Endothelial cell of umbilical vein (primary cell): Measurements from ENCODE around the gene G3BP1. TPM values are rescaled to one million over a fixed set of nuclear protein-coding genes. Genes with fewer than 3 reads are reported as not detected.

Source experiments
- BruUV-seq: library from RNA; stranded (reverse); fragments of 400-500 nt; replicated peaks from 2 replicates; lab custom pipeline; 2021; lab: Mats Ljungman, UMichigan
- CTCF ChIA-PET: fragments of 300-600, 350-600 bp; sonication (Branson Sonifier 250); formaldehyde crosslinking; loops from one replicate; lab custom pipeline; 2021; ENCODE audit warnings: antibody characterized with exemption, inconsistent platforms; lab: Charles Lee
- POLR2A ChIA-PET: fragments of 300-600, 350-600 bp; sonication (Branson Sonifier 250); formaldehyde crosslinking; loops from one replicate; lab custom pipeline; 2021; ENCODE audit warnings: antibody characterized with exemption, inconsistent platforms; lab: Charles Lee
- DNase-seq: peaks from one replicate; pipeline ENCODE4 v3.0.0-alpha.2; 2011; ENCODE audit warnings: low read depth, low spot score
- FAIRE-seq: peaks from 2 replicates; lab custom pipeline; 2011; peaks lifted over from hg19 to GRCh38; lab: Jason Lieb, UNC
- H2AFZ ChIP-seq: 2 replicates; pipeline ENCODE4 v1.6.0; 2012; ENCODE audit warnings: low read depth, low read length, control low read depth, inconsistent platforms
- H3K27ac ChIP-seq: 2 replicates; pipeline ENCODE4 v1.5.1; 2011; ENCODE audit warnings: low read depth, mild to moderate bottlenecking, control low read depth, low read length, moderate library complexity; ENCODE audit not compliant: insufficient read depth
- H3K27me3 ChIP-seq, 2 experiments: 2 replicates each; pipeline versions ENCODE4 v1.6.0 to v1.6.1; 2011; ENCODE audit warnings: low read length in 2 of 2, mixed read lengths in 1 of 2; ENCODE audit not compliant: control insufficient read depth in 2 of 2, insufficient read depth in 2 of 2
- H3K36me3 ChIP-seq, 2 experiments: 2 replicates in 1 of 2; 3 replicates in 1 of 2; pipeline ENCODE4 v1.5.1; 2011; ENCODE audit warnings: low read length in 2 of 2, mild to moderate bottlenecking in 1 of 2, moderate library complexity in 1 of 2; ENCODE audit not compliant: control insufficient read depth in 2 of 2, insufficient read depth in 2 of 2; ENCODE audit errors: extremely low read depth in 1 of 2
- H3K4me1 ChIP-seq: 3 replicates; pipeline ENCODE4 v1.5.1; 2011; ENCODE audit warnings: mild to moderate bottlenecking, low read length; ENCODE audit not compliant: control insufficient read depth, insufficient read depth; ENCODE audit errors: extremely low read depth
- H3K4me2 ChIP-seq: 2 replicates; pipeline ENCODE4 v1.6.1; 2011; ENCODE audit warnings: low read length, control low read depth, mixed read lengths; ENCODE audit not compliant: insufficient read depth
- H3K4me3 ChIP-seq, 3 experiments: fragments of 200-600 bp in 1 of 3; sonication (generic), shearing (Covaris generic) in 1 of 3; replicated peaks in 1 of 3; 2 replicates each; pipeline ENCODE4 v1.5.1; 2011 to 2016; ENCODE audit warnings: control low read depth in 3 of 3, low read length in 3 of 3, mild to moderate bottlenecking in 2 of 3, inconsistent platforms in 1 of 3, low read depth in 1 of 3, moderate library complexity in 1 of 3; ENCODE audit not compliant: insufficient read depth in 1 of 3
- H3K79me2 ChIP-seq: 2 replicates; pipeline ENCODE4 v1.6.0; 2012; ENCODE audit warnings: low read length, inconsistent platforms; ENCODE audit not compliant: control insufficient read depth, insufficient read depth
- H3K9ac ChIP-seq: replicated peaks from 2 replicates; pipeline ENCODE3; 2011; ENCODE audit warnings: low read length, control low read depth; ENCODE audit not compliant: insufficient read depth; ENCODE audit errors: extremely low read depth
- H3K9me1 ChIP-seq: replicated peaks from 3 replicates; pipeline ENCODE4 v1.6.0; 2011; ENCODE audit warnings: mild to moderate bottlenecking, low read length; ENCODE audit not compliant: control insufficient read depth, insufficient read depth; ENCODE audit errors: extremely low read depth
- H3K9me3 ChIP-seq: replicated peaks from 2 replicates; pipeline ENCODE4 v1.5.1; 2012; ENCODE audit warnings: low read length, inconsistent platforms; ENCODE audit not compliant: control insufficient read depth, insufficient read depth
- H4K20me1 ChIP-seq: replicated peaks from 2 replicates; pipeline ENCODE3; 2011; ENCODE audit warnings: mild to moderate bottlenecking, low read length; ENCODE audit not compliant: control insufficient read depth, insufficient read depth; ENCODE audit errors: extremely low read depth
- FOS ChIP-seq: IDR thresholded peaks from 2 replicates; pipeline ENCODE4 v1.6.1; 2011; ENCODE audit warnings: mild to moderate bottlenecking, low read length, moderate library complexity, borderline replicate concordance; ENCODE audit not compliant: insufficient read depth
- GATA2 ChIP-seq: IDR thresholded peaks from 2 replicates; pipeline ENCODE4 v1.7.0; 2011; ENCODE audit warnings: low read depth, mild to moderate bottlenecking, moderate library complexity, mixed read lengths, low read length; ENCODE audit not compliant: insufficient read length, insufficient read depth
- POLR2A ChIP-seq: IDR thresholded peaks from 2 replicates; pipeline ENCODE4 v1.6.1; 2012; ENCODE audit warnings: low read depth, mild to moderate bottlenecking, control low read depth, low read length
- POLR2AphosphoS5 ChIP-seq: IDR thresholded peaks from 2 replicates; pipeline ENCODE4 v1.6.1; 2012; ENCODE audit warnings: low read depth, mild to moderate bottlenecking, control low read depth, low read length, moderate library complexity; ENCODE audit not compliant: insufficient read depth
- dilution Hi-C: fragments of 300-500 bp; cut with MboI; formaldehyde crosslinking; loops from one replicate; pipeline ENCODE4 v1.15.0; 2019; ENCODE audit warnings: low sequenced_read_pairs; ENCODE audit not compliant: extremely low pct_ligation_motif_present
- intact Hi-C: fragments of 100-400 bp; cut with micrococcal nuclease; formaldehyde crosslinking; loops from one replicate; pipeline ENCODE4 v1.10.0; 2022
- polyA plus RNA-seq, 4 experiments: library from polyadenylated mRNA; depleted of rRNA in 3 of 4; stranded (reverse) in 3 of 4; unstranded in 1 of 4; fragments of >200 nt; gene quantifications; 2 replicates each; pipeline versions ENCODE4 v1.2.1 to v1.2.3, GENCODE V29; 2011 to 2012; ENCODE audit warnings: missing spikeins in 1 of 4
- total RNA-seq: library from RNA; stranded (reverse); gene quantifications from 2 replicates; pipeline ENCODE4 v1.2.3, GENCODE V29; 2021
- TF ChIP-seq, protein P1 (sequence below), 2 donors: IDR thresholded peaks; 1 replicate in 1 of 2; 2 replicates in 1 of 2; pipeline ENCODE4 v1.5.1; 2011; ENCODE audit warnings: low read length in 2 of 2, mild to moderate bottlenecking in 2 of 2, moderate library complexity in 2 of 2, control low read depth in 1 of 2, inconsistent platforms in 1 of 2, low read depth in 1 of 2; ENCODE audit not compliant: insufficient read depth in 1 of 2; ENCODE audit errors: extremely low read depth in 1 of 2
- TF ChIP-seq, protein P2 (sequence below): IDR thresholded peaks from 2 replicates; pipeline ENCODE4 v1.6.1; 2011; ENCODE audit not compliant: insufficient read depth, insufficient read length

G3BP1 gene
- total and polyA plus RNA-seq, 2 donors (not counting 3 experiments of a cell fraction or from before 2014, with no cell fraction given) = 50.5 to 262 TPM

DNA sequence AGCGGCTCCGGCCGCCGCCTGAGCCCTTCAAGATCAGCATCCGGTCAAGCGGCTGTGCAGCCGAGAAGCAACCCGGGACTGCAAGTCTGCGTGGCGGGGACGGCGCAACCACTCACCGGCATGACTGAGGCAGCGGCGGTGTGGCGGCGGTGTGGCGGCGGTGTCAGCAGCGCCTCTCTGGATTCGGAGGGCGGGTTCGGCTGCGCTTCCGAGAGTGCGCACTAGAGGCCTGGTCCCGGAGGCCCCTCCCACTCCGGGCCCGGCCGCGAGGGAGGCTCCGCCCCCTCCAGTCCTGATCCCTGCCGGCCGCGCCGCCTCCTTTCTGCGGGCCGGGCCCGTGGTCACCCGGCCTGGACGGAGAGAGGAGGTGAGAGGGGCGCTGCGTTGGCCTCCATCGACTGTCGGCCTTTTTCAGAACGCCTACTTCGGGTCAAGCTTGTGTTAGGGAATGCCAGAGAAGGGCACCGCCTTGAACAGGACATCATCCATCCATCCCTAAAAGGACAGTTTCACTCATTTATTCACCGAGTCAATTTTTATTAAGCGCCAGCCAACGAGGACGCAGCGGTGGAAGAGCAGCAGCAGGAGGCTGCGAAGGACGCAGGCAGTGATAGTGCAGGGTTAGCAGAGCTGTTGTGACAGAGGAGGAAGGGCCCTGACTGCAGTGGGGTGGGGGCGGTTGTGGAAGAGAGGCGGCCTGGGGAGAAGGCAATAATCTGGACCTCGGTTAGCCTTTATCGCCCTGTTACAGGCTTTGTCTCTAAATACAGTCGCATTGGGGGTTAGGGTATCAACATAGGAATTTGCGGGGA lies 13.1 kb upstream of the G3BP1 start, which contains the start of gene ATOX1:
ATOX1 (minus strand) TSS at position 202 of the 812 bp plus-strand sequence; CDS start at position 122, 80 bp downstream.
- no peaks in the 10 kb centered on the region for H3K36me3 ChIP-seq
- TF ChIP-seq FOS (no peak), POLR2AphosphoS5 (peak; percentile 97), POLR2A (peak; percentile 96), GATA2 (no peak)
- TF ChIP-seq, protein P1, sequence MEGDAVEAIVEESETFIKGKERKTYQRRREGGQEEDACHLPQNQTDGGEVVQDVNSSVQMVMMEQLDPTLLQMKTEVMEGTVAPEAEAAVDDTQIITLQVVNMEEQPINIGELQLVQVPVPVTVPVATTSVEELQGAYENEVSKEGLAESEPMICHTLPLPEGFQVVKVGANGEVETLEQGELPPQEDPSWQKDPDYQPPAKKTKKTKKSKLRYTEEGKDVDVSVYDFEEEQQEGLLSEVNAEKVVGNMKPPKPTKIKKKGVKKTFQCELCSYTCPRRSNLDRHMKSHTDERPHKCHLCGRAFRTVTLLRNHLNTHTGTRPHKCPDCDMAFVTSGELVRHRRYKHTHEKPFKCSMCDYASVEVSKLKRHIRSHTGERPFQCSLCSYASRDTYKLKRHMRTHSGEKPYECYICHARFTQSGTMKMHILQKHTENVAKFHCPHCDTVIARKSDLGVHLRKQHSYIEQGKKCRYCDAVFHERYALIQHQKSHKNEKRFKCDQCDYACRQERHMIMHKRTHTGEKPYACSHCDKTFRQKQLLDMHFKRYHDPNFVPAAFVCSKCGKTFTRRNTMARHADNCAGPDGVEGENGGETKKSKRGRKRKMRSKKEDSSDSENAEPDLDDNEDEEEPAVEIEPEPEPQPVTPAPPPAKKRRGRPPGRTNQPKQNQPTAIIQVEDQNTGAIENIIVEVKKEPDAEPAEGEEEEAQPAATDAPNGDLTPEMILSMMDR (IDR thresholded peaks at IDR 0.05; ENCODE audit: extremely low read depth in 1 of 2, insufficient read depth in 1 of 2, low read depth in 1 of 2, low read length in 2 of 2) = peak in 1 of 2 donors; percentile 7
- TF ChIP-seq, protein P2, sequence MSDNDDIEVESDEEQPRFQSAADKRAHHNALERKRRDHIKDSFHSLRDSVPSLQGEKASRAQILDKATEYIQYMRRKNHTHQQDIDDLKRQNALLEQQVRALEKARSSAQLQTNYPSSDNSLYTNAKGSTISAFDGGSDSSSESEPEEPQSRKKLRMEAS = no peak
- H3K4me2 ChIP-seq = peak within 1 kb of the TSS; percentile 90
- ChIA-PET POLR2A (interaction anchor here (0.7 to 2.3 kb wide), 3 partner anchors 13 to 86 kb away, joined by 3 to 12 read pairs (median 5); partner anchors contain the start of gene G3BP1), CTCF (interaction anchor here (2.5 to 5.5 kb wide), 2 partner anchors 13 to 18 kb away, joined by 10 to 25 read pairs; partner anchors contain the start of gene G3BP1)
- BruUV-seq = no TSS peak
- H2AFZ ChIP-seq = peak within 1 kb of the TSS; percentile 92
- H3K9ac ChIP-seq = peak within 1 kb of the TSS; percentile 87
- no peaks in the 10 kb centered on the region for H3K9me1 ChIP-seq
- peak within 1 kb of the TSS; percentile 59 to 86 (median 68) for H3K4me3 ChIP-seq
- dilution Hi-C loops (no loop called here), intact Hi-C loops (loop anchor here (1.0 kb wide), 2 partner anchors 13 kb away; partner anchors contain the start of gene G3BP1)
- no peaks in the 10 kb centered on the region for H3K9me3 ChIP-seq
- FAIRE-seq (peak; percentile 79), DNase-seq (peak; percentile 94)
- H3K4me1 ChIP-seq = peaks cover 18% of the 10 kb centered on the region
- peak within 1 kb of the TSS; percentile 76 for H3K27ac ChIP-seq
- no peaks in the 10 kb centered on the region for H3K27me3 ChIP-seq
- H4K20me1 ChIP-seq = no peaks in the 10 kb centered on the region
- peaks cover 27% of the 10 kb centered on the region for H3K79me2 ChIP-seq
